Endothelial cell (in vitro differentiated cells): ENCODE results near the gene HTN1. TPM values are rescaled to one million over a fixed set of nuclear protein-coding genes. Genes with fewer than 3 reads are reported as not detected.
"Not testable (repeated sequence)": the region's sequence is repeated elsewhere in the genome, so short reads cannot be mapped to it uniquely, and the experiment has no call there.

Experiments
- DNase-seq: peaks from one replicate; pipeline ENCODE4 v3.0.0; 2021; ENCODE audit warnings: low spot score
- H3K27ac Mint-ChIP-seq: one replicate; pipeline ENCODE4 v1.8.0; 2021; ENCODE audit warnings: mixed read lengths, inconsistent platforms; ENCODE audit not compliant: unreplicated experiment
- H3K27me3 Mint-ChIP-seq: one replicate; pipeline ENCODE4 v1.8.0; 2021; ENCODE audit warnings: mild to moderate bottlenecking, moderate library complexity, mixed read lengths, inconsistent platforms; ENCODE audit not compliant: unreplicated experiment
- H3K36me3 Mint-ChIP-seq: one replicate; pipeline ENCODE4 v1.8.0; 2021; ENCODE audit warnings: mild to moderate bottlenecking, low read depth, mixed read lengths, inconsistent platforms; ENCODE audit not compliant: unreplicated experiment
- H3K4me1 Mint-ChIP-seq: one replicate; pipeline ENCODE4 v1.8.0; 2021; ENCODE audit warnings: mild to moderate bottlenecking, mixed read lengths, inconsistent platforms; ENCODE audit not compliant: unreplicated experiment
- H3K4me3 Mint-ChIP-seq: one replicate; pipeline ENCODE4 v1.8.0; 2021; ENCODE audit warnings: mild to moderate bottlenecking, mixed read lengths, inconsistent platforms; ENCODE audit not compliant: unreplicated experiment
- H3K9me3 Mint-ChIP-seq: one replicate; pipeline ENCODE4 v1.8.0; 2021; ENCODE audit warnings: mixed read lengths, inconsistent platforms; ENCODE audit not compliant: unreplicated experiment
- CTCF ChIP-seq: fragments of 200-600 bp; sonication (generic); IDR thresholded peaks from one replicate; pipeline ENCODE4 v1.5.0; 2021; ENCODE audit warnings: antibody characterized with exemption; ENCODE audit not compliant: unreplicated experiment
- total RNA-seq: library from RNA; stranded (reverse); fragmentation: NEBNext Ultra II Directional; extraction: Animal tissue kit (Norgen Biotek cat#: 25700); gene quantifications from one replicate; pipeline ENCODE4 v1.2.1, GENCODE V29; 2021; ENCODE audit not compliant: unreplicated experiment

The HTN1 gene
- total RNA-seq, 1 donor from 2014 or later: not detected

GRCh38 chr4:70027011-70027410 lies 23.2 kb upstream of the HTN1 start:
- no peaks in the 10 kb centered on the region for H3K4me1 Mint-ChIP-seq
- no peak for DNase-seq
- H3K27me3 Mint-ChIP-seq: no peaks in the 10 kb centered on the region
- no peaks in the 10 kb centered on the region for H3K36me3 Mint-ChIP-seq
- H3K27ac Mint-ChIP-seq: no peak overlapping the region
- no peak overlapping the region for H3K4me3 Mint-ChIP-seq
- H3K9me3 Mint-ChIP-seq: no peaks in the 10 kb centered on the region
- no peak for TF ChIP-seq CTCF

GRCh38 chr4:70028159-70028558 lies 22.1 kb upstream of the HTN1 start, which contains the start of gene HTN3:
HTN3 (plus strand) TSS chr4:70028459; CDS start chr4:70030741, 2,282 bp downstream.
- not testable (repeated sequence) for H3K9me3 Mint-ChIP-seq, H3K27me3 Mint-ChIP-seq, DNase-seq, H3K4me3 Mint-ChIP-seq, H3K36me3 Mint-ChIP-seq, H3K4me1 Mint-ChIP-seq, H3K27ac Mint-ChIP-seq

- not testable (repeated sequence) for DNase-seq, H3K4me1 Mint-ChIP-seq, H3K4me3 Mint-ChIP-seq, H3K36me3 Mint-ChIP-seq, H3K9me3 Mint-ChIP-seq, H3K27me3 Mint-ChIP-seq, H3K27ac Mint-ChIP-seq
These were observed 12.7 kb upstream of the HTN1 start for GRCh38 chr4:70037559-70037958.

GRCh38 chr4:70039928-70040327 lies 10.3 kb upstream of the HTN1 start:
- H3K9me3 Mint-ChIP-seq, H3K4me1 Mint-ChIP-seq, H3K4me3 Mint-ChIP-seq, H3K27ac Mint-ChIP-seq, DNase-seq, H3K27me3 Mint-ChIP-seq, H3K36me3 Mint-ChIP-seq: not testable (repeated sequence)

GRCh38 chr4:70041652-70042286 lies 8.5 kb upstream of the HTN1 start:
- H3K4me1 Mint-ChIP-seq: no peaks in the 10 kb centered on the region
- H3K27me3 Mint-ChIP-seq: no peaks in the 10 kb centered on the region
- DNase-seq: no peak
- no peaks in the 10 kb centered on the region for H3K36me3 Mint-ChIP-seq
- peaks cover 4% of the 10 kb centered on the region for H3K9me3 Mint-ChIP-seq
- no peak overlapping the region for H3K4me3 Mint-ChIP-seq
- TF ChIP-seq CTCF: no peak
- no peak overlapping the region for H3K27ac Mint-ChIP-seq

GRCh38 chr4:70056534-70056933 lies 6.3 kb downstream of the HTN1 start:
- not testable (repeated sequence) for DNase-seq, H3K36me3 Mint-ChIP-seq, H3K27ac Mint-ChIP-seq, H3K9me3 Mint-ChIP-seq, H3K27me3 Mint-ChIP-seq, H3K4me1 Mint-ChIP-seq, H3K4me3 Mint-ChIP-seq

- Mint-ChIP-seq H3K27me3 (no peaks in the 10 kb centered on the region), H3K9me3 (no peaks in the 10 kb centered on the region), H3K4me3 (no peak overlapping the region), H3K4me1 (no peaks in the 10 kb centered on the region), H3K27ac (no peak overlapping the region), H3K36me3 (no peaks in the 10 kb centered on the region)
- DNase-seq: no peak
- TF ChIP-seq CTCF: no peak
These were observed 7.4 kb downstream of the HTN1 start for GRCh38 chr4:70057651-70058050.
